T-helper 1 cell treated with Interleukin-12 subunit alpha and Interleukin-12 subunit beta and Interleukin-4 antibody, amounts not matched to agents 30 ng/mL and 1 ng/mL, for 36 hours (primary cell): Measurements from ENCODE around the gene ITGA11. TPM values are rescaled to one million over a fixed set of nuclear protein-coding genes. Genes with fewer than 3 reads are reported as not detected.

ENCODE experiments used
- intact Hi-C: fragments of 100-400 bp; cut with micrococcal nuclease; formaldehyde crosslinking; loops from one replicate; pipeline ENCODE4 v1.15.1; 2024
- total RNA-seq: library from RNA; stranded (reverse); gene quantifications from 2 replicates; pipeline ENCODE4 v1.2.3, GENCODE V29; 2022

Gene ITGA11
- total RNA-seq, 1 donor from 2014 or later: 1.7 TPM

DNA sequence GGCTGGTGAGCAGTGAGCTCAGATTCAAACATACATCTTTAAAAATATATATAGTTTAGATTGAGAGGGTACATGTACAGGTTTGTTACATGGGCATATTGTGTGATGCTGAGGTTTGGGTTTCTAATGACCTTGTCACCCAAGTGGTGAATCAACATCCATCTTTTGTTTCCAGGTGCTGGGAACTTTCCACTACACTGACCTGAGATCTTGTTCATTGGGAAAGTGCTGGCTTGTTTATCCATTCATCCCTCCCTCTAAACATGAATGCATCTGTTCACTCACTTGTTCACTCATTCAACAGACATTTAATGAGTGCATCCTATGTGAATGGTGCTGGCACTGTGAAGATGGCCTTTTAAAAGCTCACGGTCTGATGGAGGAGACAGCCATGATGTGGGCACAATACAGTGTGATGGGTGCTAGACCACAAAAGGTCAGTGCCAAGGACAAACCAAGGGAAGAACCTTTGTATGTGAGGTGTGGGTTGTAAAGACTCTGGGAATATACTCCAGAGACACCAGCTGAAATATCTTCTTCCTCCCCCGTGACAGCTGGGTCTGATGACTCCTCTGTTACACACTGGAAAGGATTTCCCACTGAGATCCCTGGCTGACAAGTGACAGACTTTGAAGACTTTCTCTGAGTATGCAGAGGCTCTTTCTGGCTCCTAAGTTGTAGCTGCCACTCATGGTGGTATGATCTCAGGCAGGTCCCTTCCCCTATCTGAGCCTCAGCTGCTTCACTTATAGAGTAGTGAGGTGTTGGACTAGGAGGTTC, 16.2 kb upstream of the ITGA11 start:
- intact Hi-C loops: no loop called here

DNA sequence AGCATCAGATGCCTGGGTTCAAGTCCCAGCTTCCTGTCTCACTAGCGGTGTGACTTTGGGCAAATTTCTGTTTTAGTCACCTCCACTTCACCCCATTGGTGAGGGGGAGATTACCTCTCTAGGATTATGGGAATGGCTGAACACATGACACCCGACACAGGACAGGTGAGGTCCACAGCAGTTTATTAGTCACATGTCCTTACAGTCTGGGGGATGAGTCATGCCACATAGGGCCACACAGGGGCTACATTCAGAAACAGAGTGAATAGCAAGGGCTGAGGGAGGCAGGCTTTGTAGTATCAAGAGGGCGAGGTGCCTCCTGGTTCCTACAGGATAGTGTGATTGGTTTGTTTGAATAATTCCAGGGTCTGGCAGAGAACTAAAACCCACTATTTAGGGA, 15.2 kb upstream of the ITGA11 start:
- intact Hi-C loops: no loop called here

DNA sequence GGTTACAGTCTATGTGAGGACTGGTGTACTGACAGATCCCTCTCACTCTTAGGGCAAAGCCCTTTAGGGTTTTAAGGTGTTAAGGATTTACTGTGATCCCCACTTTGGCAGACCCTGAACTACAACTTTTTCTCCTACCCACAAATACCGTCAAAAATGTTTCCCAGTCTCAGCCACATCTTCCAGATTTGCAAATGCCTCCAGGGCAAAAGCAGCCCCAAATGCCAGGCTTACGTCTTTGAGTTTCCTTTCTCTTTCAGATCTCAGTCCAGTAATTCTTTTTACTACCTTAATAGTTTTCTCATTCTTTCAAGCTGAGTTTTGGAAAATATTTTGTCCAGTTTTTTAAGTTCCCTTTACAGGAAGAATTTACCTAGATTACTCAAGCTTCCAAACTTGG, 13.4 kb upstream of the ITGA11 start:
- intact Hi-C loops: no loop called here

DNA sequence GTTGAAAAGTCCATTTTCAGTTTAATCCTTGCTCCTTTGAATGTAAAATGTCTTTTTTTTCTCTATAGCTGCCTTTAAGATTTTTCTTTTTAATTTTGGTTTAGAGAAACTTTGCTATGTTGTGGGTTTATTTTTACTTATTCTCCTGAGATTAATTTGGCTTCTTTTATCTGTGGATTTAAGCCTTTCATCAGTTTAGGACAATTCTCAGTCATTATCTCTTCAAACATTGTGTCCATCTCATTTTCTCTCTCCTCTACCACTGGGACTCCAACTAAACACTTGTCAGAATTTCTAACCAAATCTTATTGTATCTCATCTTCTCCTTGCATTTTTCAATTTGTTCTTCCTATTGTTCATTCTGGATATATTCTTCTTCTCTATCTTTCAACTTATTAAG, 12.4 kb upstream of the ITGA11 start:
- intact Hi-C loops: no loop called here

DNA sequence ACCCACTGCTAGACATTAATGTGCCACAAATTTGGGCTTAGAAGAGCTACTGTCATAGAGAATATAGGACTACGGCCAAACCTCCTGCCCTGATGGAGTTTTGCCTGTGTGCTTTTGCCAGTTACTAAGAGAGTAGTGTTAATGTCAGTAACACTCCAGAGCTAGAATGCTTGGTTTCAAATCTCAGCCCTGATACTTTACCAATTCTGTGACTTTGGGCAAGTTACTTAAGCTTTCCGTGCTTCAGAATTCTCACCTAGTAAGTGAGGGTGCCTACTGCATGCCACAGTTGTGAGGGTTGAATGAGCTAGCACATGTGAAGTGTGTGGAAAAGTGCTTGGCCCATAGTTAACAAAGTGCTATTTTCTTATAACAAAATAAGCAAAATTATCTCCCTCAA, 10.9 kb upstream of the ITGA11 start:
- intact Hi-C loops: no loop called here

DNA sequence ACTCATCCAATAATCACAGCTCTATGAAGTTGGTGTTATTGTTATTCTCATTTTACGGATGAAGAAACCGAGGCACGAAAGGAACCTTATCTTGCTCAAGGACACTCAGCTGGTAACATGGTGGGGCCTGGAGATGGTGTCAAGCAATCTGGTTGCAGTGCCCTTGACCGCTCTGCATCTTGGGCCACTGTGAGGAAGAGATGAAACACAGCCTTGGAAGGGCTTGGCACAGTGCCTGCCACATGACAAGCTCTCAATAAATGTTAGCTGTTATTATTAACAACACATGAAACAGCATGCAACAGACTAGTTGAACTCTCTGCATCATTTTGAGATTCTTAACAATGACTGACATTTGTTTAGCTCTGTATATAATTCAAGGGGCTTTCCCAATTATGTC, 10.1 kb upstream of the ITGA11 start:
- intact Hi-C loops: no loop called here

DNA sequence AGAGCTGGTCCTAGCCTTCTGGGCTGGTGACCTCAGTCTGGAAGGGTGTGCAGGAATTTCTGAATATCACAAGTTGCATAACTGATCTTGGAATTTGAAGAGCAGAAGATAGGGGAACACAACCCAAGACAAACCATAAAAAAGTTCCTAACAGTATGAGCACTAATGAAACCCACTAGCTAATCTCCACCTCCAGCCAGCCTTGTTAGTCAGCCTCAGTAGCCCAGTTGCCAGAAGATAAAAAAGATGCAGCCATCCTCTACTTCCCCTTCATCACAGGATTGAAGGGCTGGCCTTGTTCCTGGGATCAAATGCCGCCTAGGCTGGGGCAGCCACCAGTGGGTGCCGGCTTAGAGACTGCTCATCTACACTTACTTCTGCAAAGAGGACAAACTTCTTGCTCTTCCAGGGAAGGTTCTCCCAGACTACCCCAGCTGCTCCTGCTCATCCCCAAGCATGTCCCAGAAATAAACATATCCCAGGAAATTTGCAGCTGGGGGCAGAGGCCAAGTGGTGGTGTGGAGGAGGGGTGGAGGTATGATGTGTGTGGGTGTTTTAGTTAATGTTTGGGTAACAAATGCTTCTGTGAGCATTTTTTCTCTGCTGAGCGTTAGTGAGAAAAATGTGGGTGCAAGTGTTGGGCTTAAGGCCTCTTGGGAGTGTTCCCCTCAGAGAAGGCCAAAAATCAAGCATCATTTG, 9.2 kb upstream of the ITGA11 start:
- intact Hi-C loops: no loop called here

DNA sequence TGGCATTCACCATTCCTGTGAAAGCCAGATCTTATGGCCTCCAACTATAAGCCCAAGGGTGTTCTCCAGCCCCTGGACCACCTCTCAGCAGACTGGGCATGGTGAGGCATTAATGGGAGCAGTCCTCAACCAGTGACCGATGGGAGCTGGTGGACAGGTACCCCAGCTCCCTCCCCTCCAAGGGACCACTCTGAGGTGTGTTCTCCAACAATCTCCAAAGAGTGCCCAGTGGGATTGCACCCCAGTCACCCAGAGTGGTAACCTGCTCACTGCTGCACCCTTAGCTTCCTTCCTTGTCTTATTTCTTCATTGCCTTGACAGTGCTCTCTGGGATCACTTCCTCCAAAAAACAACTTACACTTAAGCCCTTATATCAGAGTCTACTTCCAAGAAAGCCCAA, 8.2 kb upstream of the ITGA11 start:
- intact Hi-C loops: no loop called here

DNA sequence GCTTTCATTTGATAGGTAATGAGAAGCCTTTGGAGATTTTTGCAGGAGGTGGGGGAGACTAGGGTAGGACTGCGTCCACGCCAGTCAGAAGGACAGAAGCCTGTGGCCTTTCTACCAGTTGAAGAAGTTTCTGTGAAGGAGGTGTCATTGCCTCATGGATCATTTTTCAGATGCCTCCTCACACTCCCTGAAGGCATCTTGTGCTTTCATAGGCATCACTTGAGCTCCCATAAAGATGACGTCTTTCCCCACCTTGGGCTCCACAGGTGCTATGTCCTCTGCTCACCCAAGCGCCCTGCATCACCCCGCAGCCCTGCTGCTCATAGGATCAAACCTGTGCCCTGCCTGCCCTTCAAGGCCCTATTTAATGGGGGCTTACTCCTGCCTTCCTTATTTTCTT, 7.5 kb upstream of the ITGA11 start:
- intact Hi-C loops: no loop called here

DNA sequence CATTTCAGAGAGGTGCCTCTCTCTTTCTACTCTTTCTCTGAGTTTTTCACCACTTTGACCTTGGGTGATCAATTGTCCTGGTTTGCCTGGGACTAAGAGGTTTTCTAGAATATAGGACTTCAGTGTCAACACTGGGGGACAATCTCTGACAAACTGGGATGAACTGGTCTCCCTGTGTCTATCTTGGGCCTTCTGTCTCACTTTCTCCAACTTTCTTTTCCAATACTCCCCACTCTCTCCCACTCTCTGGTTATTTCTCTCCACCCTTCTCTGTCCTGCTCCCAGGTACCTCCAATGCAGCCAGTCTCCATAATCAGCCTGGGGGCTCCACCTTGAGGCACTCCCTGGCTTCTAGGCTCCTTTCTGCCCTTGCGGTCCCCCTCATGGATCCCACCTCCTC, 4.7 kb upstream of the ITGA11 start:
- intact Hi-C loops: no loop called here

DNA sequence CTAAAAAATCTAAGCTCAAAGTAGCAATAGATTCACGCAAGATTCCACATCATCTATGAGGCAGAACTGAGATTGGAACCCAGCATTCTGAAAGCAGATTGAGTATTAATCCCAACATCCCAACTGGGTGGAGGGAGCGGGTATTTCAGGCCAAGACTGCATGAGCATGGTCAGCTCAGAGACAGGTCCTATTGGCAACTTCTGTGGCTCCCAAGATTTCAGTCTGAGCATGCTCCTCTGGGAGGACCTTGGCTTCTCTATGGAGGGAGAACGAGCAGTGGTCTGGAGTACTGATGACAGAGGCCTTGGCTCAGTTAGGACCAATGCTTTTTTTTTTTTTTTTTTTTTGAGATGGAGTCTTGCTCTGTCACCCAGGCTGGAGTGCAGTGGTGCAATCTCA, 4.0 kb upstream of the ITGA11 start:
- intact Hi-C loops: no loop called here

DNA sequence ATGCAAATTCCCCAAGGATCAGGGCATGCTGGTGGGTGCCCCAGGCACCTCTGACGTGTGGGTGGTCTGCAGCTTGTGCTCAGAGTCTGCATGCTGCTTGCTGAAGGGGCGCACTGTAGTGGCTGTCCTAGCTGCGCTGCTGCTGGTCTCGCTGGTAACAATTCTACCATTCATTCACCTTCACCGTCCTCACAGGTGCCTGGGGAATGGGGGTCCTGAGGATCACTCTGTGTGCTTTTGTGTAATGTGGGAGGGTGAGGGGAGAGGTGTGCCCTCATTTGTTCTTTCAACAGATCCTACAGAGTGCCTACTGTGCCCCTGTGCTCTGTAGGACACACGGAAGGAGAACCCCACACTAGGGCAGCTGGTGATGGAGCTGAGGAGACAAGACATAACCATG, 2.1 kb upstream of the ITGA11 start:
- intact Hi-C loops: no loop called here

DNA sequence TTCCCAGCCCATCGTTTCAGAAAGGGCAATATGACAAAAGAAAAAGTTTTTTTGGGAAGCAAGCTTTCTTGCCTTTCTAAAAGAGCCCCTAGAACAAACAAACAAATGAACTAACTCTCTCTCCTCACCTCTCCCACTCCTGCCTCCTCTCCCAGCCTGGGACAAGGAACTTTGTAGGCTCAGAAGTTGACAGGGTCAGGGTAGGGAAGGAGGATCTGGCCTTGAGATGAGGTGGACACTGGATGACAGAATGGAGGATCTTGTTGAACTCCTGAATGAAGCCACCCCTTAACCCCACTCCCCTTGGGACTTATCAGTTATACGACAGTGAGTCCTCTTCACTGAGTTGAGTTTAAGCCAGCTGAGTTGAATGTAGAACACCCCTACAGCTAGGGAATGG, 1.6 kb upstream of the ITGA11 start:
- intact Hi-C loops: no loop called here

DNA sequence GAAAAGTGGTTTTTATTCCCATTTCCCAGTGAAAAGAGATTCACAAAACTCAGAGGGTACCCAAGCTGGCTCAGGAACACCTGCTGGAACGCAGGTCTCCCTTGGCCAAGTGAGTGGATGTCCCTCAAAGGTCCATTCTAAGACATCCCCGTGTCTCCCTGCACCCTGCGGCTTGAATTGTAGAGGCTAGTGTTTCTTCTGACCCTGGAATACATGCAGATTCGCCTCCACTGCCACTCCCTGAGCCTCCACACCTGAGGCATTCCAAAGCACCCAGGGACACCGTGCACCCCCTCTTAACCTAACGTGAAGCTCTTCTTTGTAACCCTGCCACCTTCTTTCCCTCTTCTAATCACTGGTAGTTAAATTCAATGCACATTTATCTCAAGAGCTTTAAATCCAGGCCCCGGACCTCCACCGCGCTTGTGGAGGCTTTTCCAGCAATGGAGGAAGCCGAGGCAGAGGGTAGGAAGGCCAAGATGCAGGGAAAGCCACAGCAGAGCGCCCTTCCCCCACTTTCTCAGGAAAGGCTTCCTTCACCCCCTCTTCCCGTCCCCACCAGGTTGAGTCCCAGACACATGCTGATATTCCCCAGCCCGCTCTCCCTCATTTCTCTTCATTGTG, 590 bp upstream of the ITGA11 start:
- intact Hi-C loops: no loop called here

DNA sequence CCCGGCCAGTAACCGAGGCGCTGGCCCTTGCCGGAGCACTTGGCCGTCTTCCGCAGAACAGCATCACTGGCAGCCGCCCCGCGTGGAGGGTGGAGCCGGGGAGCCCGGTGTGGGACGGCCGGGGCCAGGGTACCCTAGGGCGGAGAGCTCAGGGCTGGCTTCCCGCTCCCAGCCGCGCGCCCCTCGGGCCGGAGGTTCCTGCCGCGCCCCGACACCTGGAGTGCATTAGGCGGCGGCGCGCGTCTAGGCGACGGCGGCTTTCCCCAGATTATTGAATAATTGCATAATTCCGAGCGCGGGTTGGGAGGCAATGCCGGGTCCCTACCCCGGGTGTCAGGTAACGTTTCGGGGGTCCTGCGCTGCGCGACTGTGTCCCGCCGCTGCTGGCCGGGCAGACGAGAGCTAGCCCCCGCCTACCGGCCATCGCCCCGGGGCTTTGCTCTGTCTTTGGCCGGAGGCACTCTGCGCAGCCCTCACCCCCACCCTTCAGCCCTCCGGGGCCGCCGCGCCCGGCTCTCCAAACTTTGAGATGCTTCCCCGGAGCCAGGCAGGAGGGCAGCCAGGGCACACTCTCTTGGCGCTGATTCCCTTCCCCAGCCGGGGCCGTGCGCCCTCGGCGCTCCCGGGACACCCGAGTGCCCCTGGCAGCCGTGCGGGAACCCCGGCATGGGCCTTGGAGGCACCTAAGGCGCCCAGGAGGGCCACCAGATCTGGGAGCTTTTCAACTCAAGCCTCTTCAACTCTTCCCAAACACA, 749 bp downstream of the ITGA11 start:
- intact Hi-C loops: no loop called here

DNA sequence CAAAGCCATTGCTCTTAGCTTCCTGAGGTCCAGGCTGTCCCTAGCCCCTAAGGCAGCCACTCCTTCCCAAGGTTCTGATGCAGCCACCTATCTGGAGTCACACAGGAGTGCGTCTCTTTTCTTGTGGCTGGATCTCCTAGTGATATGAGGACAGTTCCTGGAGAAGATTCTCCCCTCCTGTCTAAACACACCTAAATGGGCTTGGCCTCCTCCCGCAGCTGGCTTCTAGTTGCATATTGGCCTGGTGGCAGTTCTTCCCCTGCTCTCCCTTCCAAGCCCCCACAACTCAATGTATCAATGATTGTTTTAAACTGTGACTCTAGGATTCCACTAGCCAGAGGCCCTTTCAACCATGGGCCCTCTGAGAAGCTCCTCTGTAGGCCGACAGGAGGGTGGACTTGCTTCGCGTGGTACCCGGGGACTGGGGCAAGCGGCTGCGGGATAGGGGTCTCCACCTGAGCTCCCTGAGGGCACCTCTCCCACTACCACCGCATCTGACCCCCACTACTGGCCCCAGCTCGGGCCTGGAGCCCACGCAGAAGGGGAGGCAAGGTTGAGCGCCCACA, 1.4 kb downstream of the ITGA11 start:
- intact Hi-C loops: no loop called here

DNA sequence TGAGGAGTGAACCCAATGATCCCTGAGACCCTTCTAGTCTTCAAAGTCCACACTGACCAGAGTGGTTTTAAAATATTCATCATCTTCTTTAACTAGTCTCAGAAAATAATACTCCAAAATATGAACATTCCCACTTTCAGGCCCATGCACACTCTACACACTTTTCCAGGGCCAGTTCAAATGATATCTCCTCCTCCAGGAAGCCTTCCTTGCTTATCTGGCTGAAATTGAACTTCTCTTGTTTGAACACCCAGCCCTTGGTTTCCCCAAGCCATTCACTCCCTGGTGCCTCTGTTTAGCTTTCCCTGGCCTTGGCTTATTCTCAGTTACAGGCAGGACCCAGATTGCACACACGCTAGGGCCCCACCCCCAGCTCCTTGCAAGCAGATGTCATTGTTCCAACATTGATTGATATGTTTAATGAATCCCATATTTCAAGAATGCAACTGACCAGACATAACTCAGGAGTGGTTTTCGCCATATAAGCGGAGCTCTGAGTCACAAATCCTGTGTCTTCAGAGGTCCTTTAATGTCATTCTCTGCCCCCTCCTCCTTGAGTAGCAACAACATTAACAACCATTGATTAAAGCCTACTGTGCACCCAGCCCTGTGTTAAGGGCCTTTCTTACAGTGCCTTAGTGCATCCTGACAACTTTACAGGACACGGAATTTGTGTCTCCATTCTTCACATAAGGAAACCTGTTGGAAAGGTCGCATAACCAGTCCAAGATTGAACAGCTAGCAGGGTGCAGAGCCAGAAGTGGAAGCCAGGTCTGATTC, 2.1 kb downstream of the ITGA11 start:
- intact Hi-C loops: no loop called here

DNA sequence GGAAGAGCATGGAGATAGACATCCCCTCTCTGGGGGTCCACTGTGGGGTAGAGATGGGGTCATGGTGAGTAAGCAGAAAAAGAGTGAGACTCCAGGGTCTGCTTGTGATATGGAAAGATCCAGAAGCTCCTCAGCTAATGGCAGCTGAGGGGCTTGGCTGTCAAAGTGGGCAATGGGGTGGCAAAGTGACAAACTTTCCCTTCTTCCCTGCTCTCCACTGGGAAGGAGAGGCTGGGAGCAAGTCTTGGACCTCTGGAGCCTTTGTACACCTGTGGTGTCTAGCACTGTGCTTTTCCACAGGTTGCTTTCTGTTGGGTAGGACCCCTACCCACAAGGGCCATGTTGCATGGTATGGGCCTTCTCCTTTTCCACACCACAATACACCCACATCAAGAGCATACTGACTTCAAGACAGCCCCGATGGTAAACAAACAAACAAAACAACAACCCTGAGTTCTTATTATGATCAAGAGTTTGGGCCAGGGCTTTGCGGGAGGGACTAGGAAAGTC, 3.5 kb downstream of the ITGA11 start:
- intact Hi-C loops: no loop called here

DNA sequence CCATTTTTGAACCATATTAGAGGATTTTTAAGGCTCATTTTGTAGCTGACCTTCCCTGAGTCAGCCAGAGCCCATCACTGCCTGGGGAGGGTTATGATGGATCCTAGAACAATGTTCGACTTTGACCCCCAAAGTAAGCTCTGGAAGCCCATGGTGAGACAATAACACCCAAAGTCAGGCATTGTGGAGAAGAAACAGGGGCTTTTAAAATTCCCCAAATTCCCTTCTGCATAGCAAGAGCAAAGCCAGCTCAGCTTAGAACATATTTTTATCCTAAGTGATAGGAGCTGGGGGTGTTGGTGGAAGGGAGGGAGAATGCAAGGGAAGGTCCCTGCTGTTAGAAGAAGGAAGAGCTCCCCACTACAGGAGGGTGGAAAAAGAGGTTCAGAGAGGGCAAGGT, 4.0 kb downstream of the ITGA11 start:
- intact Hi-C loops: no loop called here

DNA sequence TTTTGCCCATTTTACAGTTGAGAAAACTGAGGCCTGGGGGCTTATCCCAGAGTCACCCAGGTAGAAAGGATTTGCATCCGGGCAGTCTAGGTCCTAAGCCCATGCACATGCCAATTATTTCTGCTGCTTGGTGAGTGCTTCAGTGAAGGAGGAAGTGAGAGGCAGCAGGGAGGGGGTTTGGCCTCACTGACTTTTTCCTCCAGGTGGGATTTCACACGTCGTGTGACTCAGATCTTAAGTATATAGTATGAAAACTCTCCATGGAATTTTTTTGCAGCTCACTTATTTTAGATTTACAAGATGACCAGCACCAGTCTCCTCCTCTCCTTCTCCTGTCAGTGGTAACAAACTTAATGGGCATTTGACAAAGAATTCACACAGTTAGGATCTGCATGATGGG, 4.6 kb downstream of the ITGA11 start:
- intact Hi-C loops: no loop called here

DNA sequence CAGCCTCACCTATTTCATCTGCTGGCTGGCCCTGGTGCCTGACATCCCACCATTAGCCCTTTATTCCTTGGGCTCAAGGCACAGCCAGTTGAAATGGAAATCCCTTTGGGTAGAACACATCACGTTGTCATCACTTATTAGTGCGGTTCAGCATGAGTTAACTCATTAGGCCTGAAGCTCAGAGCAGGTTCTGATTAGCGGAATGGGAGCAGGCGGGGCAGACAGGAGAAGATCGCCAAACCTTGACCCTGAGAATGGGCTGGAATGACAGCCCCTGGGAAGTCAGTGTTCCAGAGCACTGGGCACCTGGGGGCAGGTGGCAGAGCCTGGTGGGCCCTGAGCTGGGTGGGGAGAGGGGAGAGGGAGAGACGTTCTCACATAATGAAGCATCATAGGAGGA, 5.8 kb downstream of the ITGA11 start:
- intact Hi-C loops: no loop called here
